ENCODE results near the gene KATNB1.
"Not testable (repeated sequence)": the region's sequence is repeated elsewhere in the genome, so short reads cannot be mapped to it uniquely, and the experiment has no call there.

KATNB1 gene

DNA sequence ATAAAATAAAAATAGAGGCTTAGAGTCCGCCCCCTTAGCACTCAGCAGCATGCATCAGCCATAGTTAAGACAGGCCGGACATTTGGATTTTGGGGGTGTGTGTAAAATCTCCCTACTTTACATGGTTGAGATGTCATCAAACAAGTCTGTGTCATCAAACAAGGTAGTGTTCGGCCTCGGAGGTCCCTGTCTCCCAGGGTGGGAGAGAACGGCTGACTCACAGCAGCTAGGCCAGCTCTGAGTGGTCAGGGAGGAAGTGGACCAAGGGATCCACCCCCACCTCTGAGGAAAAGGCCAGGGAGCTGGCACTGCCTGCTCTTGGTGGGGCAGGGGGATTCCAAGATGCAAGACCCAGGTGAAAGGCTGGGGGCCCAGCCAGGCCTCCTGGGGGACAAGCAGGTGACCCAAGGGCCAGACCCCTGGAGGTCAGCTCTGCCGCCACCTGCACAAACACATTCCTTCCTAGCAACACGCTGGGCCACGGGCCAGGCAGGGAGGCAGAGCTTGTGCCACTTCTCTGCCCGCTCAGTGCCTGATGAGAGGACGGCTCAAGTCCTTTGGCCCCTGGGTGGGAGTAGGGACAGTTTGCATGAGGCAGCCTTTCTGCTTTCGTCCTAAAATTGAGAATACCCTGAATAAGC, 38.2 kb downstream of the KATNB1 start:
- Mint-ChIP-seq H3K9me3 (ENCODE audit: low read depth) (no peaks in the 10 kb centered on the region), H3K4me3 (no peak overlapping the region), H3K36me3 (no peaks in the 10 kb centered on the region), H3K27ac (no peak overlapping the region), H3K4me1 (ENCODE audit: low read depth) (no peaks in the 10 kb centered on the region), H3K27me3 (no peaks in the 10 kb centered on the region)

DNA sequence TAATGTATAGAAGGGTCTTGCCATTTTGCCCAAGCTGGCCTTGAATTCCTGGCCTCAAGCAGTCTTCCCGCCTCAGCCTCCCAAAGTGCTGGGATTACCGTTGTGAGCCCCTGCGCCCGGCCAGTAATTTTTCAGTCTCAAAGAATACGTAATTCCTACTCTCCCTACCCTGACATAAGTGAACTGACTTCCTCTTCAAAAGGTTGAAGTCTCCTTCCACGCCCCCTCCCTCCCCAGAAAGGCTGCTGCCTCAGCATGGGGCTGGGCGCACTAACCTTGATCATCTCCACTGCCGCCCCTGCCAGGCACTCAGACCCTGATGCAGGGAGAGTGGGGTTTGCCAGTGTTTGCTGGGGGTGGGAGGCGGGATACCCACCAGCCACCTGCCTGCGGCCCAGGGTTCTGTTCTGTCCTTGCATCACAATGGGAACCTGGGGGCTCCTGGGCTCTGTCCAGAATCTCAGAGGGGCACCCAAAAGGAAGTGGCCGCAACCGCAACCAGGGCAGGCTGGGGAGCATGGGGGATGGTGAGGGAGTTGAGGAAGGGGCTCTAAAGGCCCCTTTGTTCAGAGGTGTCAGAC, 39.2 kb downstream of the KATNB1 start:
- H3K27me3 Mint-ChIP-seq, result no peaks in the 10 kb centered on the region

DNA sequence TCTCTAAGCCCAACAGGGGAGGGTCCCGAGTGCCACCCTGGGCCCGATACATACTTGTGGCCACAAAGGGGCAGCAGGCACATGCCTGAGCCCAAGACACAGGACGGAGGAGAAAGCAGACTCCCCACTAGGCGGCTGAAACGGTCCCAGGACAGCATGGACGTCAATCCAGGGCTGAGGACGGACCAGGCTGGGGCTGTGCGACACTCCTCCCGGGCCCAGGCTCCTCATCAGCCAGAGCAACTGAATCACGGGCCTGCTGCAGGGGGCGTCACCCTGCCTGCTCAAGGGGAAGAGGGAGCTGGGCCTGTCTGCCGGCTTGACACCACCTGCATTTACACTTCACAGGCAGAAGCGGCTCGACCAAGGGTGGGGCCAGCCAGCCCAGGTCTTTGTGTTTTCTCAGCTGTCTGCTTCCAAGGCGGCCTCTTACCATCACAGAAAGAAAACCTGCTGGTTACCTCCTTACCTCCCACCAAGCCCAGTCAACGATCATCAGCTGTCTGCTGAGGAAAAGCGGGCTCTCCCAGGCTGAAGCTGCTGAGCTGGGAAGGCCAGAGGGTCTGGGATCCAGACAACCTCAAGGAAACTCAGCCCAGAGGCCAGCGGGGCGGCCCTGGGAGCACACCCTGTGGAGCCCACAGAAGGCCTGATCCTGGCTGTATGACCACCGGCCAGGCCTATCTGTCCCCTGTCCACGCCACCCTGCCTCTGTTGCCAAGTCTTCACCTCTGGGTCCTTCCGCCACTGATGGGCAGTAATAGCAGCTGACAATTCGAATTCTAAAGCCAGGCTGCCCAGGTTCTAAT, 40.3 kb downstream of the KATNB1 start:
- Mint-ChIP-seq H3K27me3 (no peaks in the 10 kb centered on the region), H3K4me1 (ENCODE audit: low read depth) (no peaks in the 10 kb centered on the region), H3K4me3 (no peak overlapping the region), H3K27ac (no peak overlapping the region), H3K36me3 (no peaks in the 10 kb centered on the region), H3K9me3 (ENCODE audit: low read depth) (no peaks in the 10 kb centered on the region)

More for the DNA sequence above, 39.2 kb downstream of the KATNB1 start:
- Mint-ChIP-seq H3K36me3 (no peaks in the 10 kb centered on the region), H3K4me1 (ENCODE audit: low read depth) (no peaks in the 10 kb centered on the region), H3K27ac (no peak overlapping the region), H3K9me3 (ENCODE audit: low read depth) (no peaks in the 10 kb centered on the region), H3K4me3 (no peak overlapping the region)

DNA sequence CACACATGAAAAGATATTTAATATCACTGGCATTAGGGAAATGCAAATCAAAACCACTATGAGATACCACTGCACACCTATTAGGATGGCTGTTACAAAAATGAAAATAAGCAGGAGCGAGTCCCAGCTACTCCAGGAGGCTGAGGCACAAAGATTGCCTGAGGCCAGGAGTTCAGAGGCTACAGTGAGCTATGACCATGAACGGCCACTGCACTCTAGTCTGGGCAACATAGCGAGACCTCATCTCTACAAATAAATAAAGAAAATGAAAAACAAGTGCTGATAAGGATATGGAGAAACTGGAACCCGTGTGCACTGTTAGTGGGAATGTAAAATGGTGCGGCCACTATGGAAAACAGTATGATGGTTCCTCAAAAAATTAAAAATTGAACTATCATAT, 43.1 kb downstream of the KATNB1 start:
- no peak overlapping the region for H3K27ac Mint-ChIP-seq
- H3K9me3 Mint-ChIP-seq (ENCODE audit: low read depth), result no peaks in the 10 kb centered on the region
- H3K27me3 Mint-ChIP-seq, result no peaks in the 10 kb centered on the region
- H3K4me3 Mint-ChIP-seq, result no peak overlapping the region
- H3K4me1 Mint-ChIP-seq (ENCODE audit: low read depth), result no peaks in the 10 kb centered on the region
- H3K36me3 Mint-ChIP-seq, result no peaks in the 10 kb centered on the region

DNA sequence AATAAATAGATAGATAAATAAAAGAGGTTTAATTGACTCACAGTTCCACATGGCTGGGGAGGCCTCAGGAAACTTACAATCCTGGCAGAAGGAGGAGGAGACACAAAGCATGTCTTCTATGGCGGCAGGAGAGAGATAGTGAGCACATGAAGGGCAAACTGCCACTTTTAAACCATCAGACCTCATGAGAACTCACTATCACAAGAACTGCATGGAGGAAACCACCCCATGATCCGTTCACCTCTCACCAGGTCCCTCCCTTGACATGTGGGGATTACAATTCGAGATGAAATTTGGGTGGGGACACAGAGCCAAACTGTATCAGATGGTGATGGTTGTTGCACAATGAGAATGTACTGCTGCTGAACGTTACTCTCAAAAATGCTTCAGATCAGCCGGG, 44.3 kb downstream of the KATNB1 start:
- not testable (repeated sequence) for H3K4me3 Mint-ChIP-seq; H3K27ac Mint-ChIP-seq; H3K27me3 Mint-ChIP-seq; H3K9me3 Mint-ChIP-seq (ENCODE audit: low read depth); H3K4me1 Mint-ChIP-seq (ENCODE audit: low read depth); H3K36me3 Mint-ChIP-seq

DNA sequence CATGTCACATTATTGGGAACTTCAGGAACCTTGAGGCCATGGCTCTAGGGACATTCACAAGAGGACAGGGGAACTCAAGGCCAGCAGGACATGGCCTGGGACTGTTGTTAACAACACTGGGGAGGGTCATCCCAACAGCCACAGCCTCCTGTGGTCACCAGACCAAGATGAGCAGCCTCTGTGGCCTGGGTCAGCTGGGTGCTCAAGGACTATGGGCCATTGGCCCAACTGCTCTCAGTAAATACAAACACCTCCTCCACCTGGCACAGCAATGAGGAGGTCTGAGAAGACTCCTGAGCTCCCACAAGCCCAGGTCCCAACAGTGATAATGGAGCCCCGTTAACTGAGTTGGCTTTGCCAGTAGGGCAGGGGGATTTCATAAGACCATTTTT, 45.8 kb downstream of the KATNB1 start:
- H3K9me3 Mint-ChIP-seq (ENCODE audit: low read depth), result no peaks in the 10 kb centered on the region
- H3K36me3 Mint-ChIP-seq, result no peaks in the 10 kb centered on the region
- no peaks in the 10 kb centered on the region for H3K27me3 Mint-ChIP-seq
- no peaks in the 10 kb centered on the region for H3K4me1 Mint-ChIP-seq (ENCODE audit: low read depth)
- no peak overlapping the region for H3K27ac Mint-ChIP-seq
- no peak overlapping the region for H3K4me3 Mint-ChIP-seq

DNA sequence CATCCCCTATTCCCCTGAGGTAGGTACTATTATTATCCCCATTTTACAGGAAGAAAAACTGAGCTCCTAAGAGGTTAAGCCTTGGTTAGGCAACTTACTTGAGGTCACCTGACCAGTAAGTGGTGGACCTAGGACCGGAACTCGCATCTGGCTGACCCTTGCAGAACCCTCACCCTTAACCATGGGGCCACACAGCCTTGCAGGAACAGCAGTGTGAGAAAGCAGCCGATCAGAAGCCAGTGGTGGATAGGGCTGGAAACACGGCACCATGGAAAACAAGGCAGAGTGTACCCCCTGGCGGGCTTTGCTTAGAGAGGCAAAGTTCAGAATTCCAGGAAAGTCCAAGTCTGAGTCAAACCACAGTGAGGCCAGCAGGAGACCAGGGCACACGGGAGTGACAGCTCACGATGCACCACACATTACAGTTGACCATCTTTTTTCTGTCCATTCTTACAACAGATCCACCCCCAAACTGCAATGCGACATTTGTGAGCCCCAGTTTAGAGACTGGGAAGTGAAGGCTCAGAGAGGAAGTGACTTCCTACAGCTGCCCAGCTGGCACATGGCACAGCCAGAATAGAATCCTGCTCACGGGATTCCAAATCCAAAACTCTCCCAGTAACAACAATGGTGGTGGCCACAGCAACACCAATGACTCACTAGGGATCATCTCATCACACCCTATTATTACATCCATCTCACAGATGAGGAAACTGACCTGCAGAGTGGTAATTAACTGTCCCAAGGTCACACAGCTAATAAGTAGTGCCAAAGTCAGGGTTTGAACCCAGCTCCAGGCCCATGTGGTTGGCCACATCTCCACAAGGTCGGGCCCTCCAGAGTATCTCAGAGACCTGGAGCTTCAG, 46.4 kb downstream of the KATNB1 start:
- Mint-ChIP-seq H3K4me3 (no peak overlapping the region), H3K27me3 (no peaks in the 10 kb centered on the region), H3K9me3 (ENCODE audit: low read depth) (no peaks in the 10 kb centered on the region), H3K27ac (no peak overlapping the region), H3K36me3 (no peaks in the 10 kb centered on the region), H3K4me1 (ENCODE audit: low read depth) (no peaks in the 10 kb centered on the region)

DNA sequence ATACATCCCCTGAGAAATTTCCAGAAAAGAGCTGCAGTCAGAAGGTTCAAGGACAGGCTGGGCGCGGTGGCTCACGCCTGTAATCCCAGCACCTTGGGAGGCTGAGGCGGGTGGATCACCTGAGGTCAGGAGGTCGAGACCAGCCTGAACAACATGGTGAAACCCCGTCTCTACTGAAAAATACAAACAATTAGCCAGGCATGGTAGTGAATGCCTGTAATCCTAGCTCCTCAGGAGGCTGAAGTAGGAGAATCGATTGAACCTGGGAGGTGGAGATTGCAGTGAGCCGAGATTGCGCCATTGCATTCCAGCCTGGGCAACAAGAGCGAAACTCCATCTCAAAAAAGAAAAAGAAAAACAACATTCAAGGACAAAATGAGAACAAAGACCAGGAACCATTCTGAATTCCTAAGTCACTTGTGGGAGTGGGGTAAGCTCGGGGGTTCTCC, 47.1 kb downstream of the KATNB1 start:
- not testable (repeated sequence) for H3K4me3 Mint-ChIP-seq, H3K36me3 Mint-ChIP-seq

DNA sequence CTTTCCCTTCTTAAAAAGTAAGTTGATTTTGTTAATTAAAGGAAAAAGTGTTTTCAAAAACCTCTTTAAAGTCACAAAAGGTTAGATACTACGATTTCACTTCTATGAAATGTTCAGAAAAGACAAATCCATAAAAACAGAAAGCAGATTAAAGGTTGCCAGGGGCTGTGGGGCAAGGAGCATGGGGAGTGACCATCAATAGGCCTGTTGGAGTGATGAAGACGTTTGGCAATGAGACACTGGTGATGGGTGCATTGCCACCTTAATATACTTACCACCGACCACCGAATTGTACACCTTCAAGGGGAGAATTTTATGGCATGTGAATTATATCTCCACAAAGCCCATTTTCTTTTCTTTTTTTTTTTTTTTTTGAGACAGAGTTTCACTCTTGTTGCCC, 47.5 kb downstream of the KATNB1 start:
- H3K36me3 Mint-ChIP-seq, result no peaks in the 10 kb centered on the region
- H3K27me3 Mint-ChIP-seq, result no peaks in the 10 kb centered on the region
- H3K4me1 Mint-ChIP-seq (ENCODE audit: low read depth), result no peaks in the 10 kb centered on the region
- H3K27ac Mint-ChIP-seq, result no peak overlapping the region
- H3K4me3 Mint-ChIP-seq, result no peak overlapping the region
- no peaks in the 10 kb centered on the region for H3K9me3 Mint-ChIP-seq (ENCODE audit: low read depth)

More for the DNA sequence above, 47.1 kb downstream of the KATNB1 start:
- H3K27me3 Mint-ChIP-seq; H3K4me1 Mint-ChIP-seq (ENCODE audit: low read depth); H3K9me3 Mint-ChIP-seq (ENCODE audit: low read depth); H3K27ac Mint-ChIP-seq: not testable (repeated sequence)

DNA sequence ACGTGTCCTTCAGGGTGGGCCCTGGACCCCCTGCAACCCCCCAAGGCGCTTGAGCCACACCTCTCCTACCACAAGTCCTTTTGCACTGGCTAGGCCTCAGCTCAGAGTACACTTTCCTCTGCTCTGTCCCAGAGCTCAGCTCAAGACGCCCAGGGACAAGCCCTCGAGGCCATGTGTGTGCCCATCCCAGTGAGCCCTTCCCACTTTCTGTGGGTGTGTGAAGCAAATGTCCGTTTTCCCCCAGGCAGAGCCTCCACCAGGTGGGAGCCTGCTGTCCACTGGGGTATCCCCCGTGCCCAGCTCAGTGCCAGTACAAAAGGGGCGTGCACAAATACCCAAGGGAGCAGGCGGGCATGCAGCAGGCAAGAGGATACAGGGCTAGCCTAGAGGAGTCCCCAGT, 48.3 kb downstream of the KATNB1 start:
- Mint-ChIP-seq H3K27me3 (no peaks in the 10 kb centered on the region), H3K4me3 (no peak overlapping the region), H3K4me1 (ENCODE audit: low read depth) (no peaks in the 10 kb centered on the region), H3K9me3 (ENCODE audit: low read depth) (no peaks in the 10 kb centered on the region), H3K27ac (no peak overlapping the region), H3K36me3 (no peaks in the 10 kb centered on the region)

DNA sequence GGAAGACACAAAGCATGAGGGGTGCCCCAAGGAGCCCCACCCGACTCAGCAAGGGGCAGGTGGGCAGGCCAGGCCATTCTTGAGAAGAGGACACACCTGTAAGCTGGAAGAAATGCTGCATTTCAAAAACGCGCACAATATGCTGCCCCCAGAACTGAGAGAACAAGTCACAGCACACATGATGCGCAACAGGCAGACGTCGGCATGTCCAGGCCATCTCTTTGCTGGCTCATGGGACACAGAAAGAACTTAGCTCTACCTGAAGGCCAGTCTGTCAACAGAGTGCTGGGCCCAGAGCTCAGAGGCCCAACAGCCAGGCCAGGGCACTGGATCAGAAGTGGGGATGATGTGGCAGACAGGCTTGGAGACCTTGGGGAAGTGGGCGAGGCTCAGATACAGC, 48.8 kb downstream of the KATNB1 start:
- no peaks in the 10 kb centered on the region for H3K36me3 Mint-ChIP-seq
- no peaks in the 10 kb centered on the region for H3K9me3 Mint-ChIP-seq (ENCODE audit: low read depth)
- no peaks in the 10 kb centered on the region for H3K27me3 Mint-ChIP-seq
- H3K27ac Mint-ChIP-seq, result no peak overlapping the region
- H3K4me3 Mint-ChIP-seq, result no peak overlapping the region
- no peaks in the 10 kb centered on the region for H3K4me1 Mint-ChIP-seq (ENCODE audit: low read depth)

DNA sequence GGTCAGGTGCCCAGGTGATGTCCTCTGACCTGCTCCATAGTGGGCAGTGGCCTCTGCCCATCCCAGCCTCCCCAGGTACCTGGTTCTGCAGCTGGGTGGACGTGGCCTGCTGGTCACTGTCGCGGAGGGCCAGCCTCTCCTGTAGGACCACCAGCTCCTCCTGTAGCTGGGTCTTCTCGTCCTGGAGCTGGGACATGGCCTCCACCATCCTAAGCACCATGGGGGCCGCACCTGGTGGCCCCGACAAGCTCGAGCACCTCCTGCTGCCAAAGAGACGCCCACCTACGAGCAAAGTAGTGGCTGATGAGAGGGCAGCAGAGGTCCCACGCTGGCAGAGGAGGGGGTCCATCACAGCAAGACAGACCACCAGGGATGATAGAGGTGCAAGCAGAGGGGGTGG, 49.8 kb downstream of the KATNB1 start:
- Mint-ChIP-seq H3K4me1 (ENCODE audit: low read depth) (no peaks in the 10 kb centered on the region), H3K36me3 (no peaks in the 10 kb centered on the region), H3K27me3 (no peaks in the 10 kb centered on the region), H3K27ac (no peak overlapping the region), H3K9me3 (ENCODE audit: low read depth) (no peaks in the 10 kb centered on the region), H3K4me3 (no peak overlapping the region)

DNA sequence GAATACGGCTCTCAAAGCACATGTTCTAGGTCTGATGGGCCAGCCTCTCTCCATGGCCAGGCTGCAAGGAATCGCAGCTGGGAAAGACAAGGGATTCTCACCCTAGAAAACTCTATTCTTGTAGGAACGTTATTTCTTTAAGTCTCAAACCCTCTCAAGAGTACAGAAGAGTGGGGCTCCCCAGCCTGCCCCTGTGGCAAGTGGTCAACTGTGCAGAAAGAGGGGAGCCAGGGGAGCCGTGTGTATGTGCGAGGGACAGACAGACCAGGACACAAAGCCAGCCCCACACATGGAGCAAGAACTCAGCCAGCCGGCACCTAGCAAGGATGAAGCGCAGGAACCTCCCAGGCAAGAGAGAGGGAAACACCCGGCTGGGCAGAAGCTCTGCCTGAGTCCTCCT, 50.4 kb downstream of the KATNB1 start:
- Mint-ChIP-seq H3K27ac (no peak overlapping the region), H3K36me3 (no peaks in the 10 kb centered on the region), H3K4me1 (ENCODE audit: low read depth) (no peaks in the 10 kb centered on the region), H3K27me3 (no peaks in the 10 kb centered on the region), H3K4me3 (no peak overlapping the region), H3K9me3 (ENCODE audit: low read depth) (no peaks in the 10 kb centered on the region)

DNA sequence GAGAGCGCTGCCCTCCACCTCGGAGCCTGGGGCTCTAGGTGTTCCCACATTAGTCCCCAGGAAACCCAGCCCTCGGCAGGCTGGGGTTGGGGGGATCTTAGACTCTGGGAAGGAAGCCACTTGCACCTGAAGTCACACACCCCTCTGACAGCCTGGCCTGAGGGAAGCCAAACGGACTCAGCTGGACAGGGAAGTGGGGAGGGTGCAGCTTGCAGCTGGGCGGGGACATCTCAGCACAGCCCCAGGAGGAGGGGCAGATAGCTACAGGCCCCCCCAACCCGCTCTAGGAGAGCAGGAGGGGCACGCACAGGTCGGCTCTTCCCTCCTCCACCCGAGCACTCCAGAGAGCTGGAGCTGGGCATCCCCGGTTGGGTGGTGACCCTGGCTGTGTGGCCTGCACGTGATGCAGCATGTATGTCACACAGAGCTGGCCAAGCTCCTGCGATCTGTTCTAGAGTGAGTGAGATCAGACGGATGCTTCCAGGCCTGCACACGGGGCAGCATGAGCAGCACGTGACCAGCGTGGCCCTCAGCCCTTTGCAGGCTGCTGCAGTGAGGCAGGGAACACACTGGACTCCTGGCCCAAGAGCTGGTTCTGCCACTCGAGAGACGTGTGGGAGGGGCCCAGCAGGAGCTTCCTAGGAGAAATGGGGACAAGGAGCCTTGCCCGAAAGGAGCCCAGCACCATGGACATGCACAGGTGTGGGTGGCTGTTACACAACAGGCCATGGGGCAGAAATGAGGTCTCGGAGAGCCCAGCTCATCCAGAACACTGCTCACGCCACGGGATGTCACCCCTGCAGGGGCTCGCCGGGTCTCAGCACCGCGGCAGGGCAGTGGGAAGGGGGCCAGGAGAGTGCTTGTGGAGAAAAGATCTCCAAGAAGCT, 51.3 kb downstream of the KATNB1 start:
- H3K27me3 Mint-ChIP-seq, result no peaks in the 10 kb centered on the region
- H3K9me3 Mint-ChIP-seq (ENCODE audit: low read depth), result no peaks in the 10 kb centered on the region
- H3K36me3 Mint-ChIP-seq, result no peaks in the 10 kb centered on the region
- H3K4me3 Mint-ChIP-seq, result no peak overlapping the region
- H3K27ac Mint-ChIP-seq, result no peak overlapping the region
- no peaks in the 10 kb centered on the region for H3K4me1 Mint-ChIP-seq (ENCODE audit: low read depth)

Data from activated naive CD8-positive, alpha-beta T cell (primary cell).